ENCODE data around the gene ZSCAN16. TPM values are rescaled to one million over a fixed set of nuclear protein-coding genes. Genes with fewer than 3 reads are reported as not detected.

The ZSCAN16 gene
- total and polyA plus RNA-seq, 2 donors (not counting 1 experiment from before 2014, with no cell fraction given): 5.4 to 15.4 TPM

- ChIA-PET POLR2A (interaction anchor here (0.5 kb wide), 1 partner anchor 616 kb away, joined by 7 read pairs; no protein-coding TSS in a partner anchor), CTCF (interaction anchor here (1.5 kb wide), 1 partner anchor 16 kb away, joined by 4 read pairs; no protein-coding TSS in a partner anchor)
- Mint-ChIP-seq H3K9me3 (ENCODE audit: insufficient read depth) (peaks cover 24% of the 10 kb centered on the region), H3K27ac (no peak overlapping the region), H3K4me1 (peaks cover 2% of the 10 kb centered on the region), H3K4me3 (no peak overlapping the region), H3K27me3 (no peaks in the 10 kb centered on the region)
- H2AFZ ChIP-seq (ENCODE audit: insufficient read depth, low read depth, low read length, poor library complexity, severe bottlenecking): no peak overlapping the region
- no peak overlapping the region for H3K4me3 ChIP-seq (ENCODE audit: control extremely low read depth in 1 of 5, extremely low read depth in 1 of 5, insufficient read depth in 1 of 5, low read depth in 2 of 5, low read length in 4 of 5)
- H4K20me1 ChIP-seq (ENCODE audit: control insufficient read depth, insufficient read depth, low read length, poor library complexity, severe bottlenecking): no peaks in the 10 kb centered on the region
- no peaks in the 10 kb centered on the region for H3K79me2 ChIP-seq (ENCODE audit: control insufficient read depth, insufficient read depth, low read length)
- no peak for TF ChIP-seq CTCF (IDR thresholded peaks at IDR 0.05)
- intact Hi-C loops (cut with micrococcal nuclease): loop anchor here (10.0 kb wide), 1 partner anchor 274 kb away; a partner anchor contains a TSS
- ATAC-seq (ENCODE audit: low read depth) (no peak), DNase-seq (peak; percentile 45)
- no peak overlapping the region for H3K27ac ChIP-seq (ENCODE audit: low read length in 2 of 2)
- no peak overlapping the region for H3K9ac ChIP-seq (ENCODE audit: low read length)
- no peaks in the 10 kb centered on the region for H3K27me3 ChIP-seq (replicated peaks in 1 of 4; ENCODE audit: control extremely low read depth in 1 of 4, control insufficient read depth in 3 of 4, insufficient read depth in 4 of 4, low read length in 3 of 4)
- H3K36me3 ChIP-seq (replicated peaks in 1 of 2; ENCODE audit: control extremely low read depth in 1 of 2, control insufficient read depth in 1 of 2, extremely low read depth in 1 of 2, insufficient read depth in 2 of 2, low read length in 1 of 2): peaks cover 8 to 37% of the 10 kb centered on the region in 2 experiments
- peaks cover 7 to 36% (median 19%) of the 10 kb centered on the region in 3 donors for H3K9me3 ChIP-seq (ENCODE audit: control extremely low read depth in 1 of 3, control insufficient read depth in 2 of 3, insufficient read depth in 1 of 3, low read length in 2 of 3)
- no peak overlapping the region for H3K4me2 ChIP-seq (replicated peaks; ENCODE audit: low read depth, low read length, poor library complexity, severe bottlenecking)
- peaks cover 0 to 4% of the 10 kb centered on the region in 2 donors for H3K4me1 ChIP-seq (ENCODE audit: control insufficient read depth in 2 of 2, insufficient read depth in 2 of 2, low read length in 2 of 2)
- no CpG with 5 or more reads among the region's 5 CpGs for WGBS (ENCODE audit: insufficient coverage)
These were observed 35.4 kb upstream of the ZSCAN16 start for GRCh38 chr6:28089054-28089453.

- H3K4me3 Mint-ChIP-seq: peak overlapping the region; percentile 35
- H3K4me3 ChIP-seq (ENCODE audit: control extremely low read depth in 1 of 5, extremely low read depth in 1 of 5, insufficient read depth in 1 of 5, low read depth in 2 of 5, low read length in 4 of 5): peak overlapping the region in 2 of 5 experiments; percentile 6 to 37
- CTCF ChIA-PET: no interaction called here
These were observed 33.4 kb upstream of the ZSCAN16 start for GRCh38 chr6:28090917-28091586.

More at GRCh38 chr6:28090917-28091586, 33.4 kb upstream of the ZSCAN16 start:
- Mint-ChIP-seq H3K9me3 (ENCODE audit: insufficient read depth) (peaks cover 24% of the 10 kb centered on the region), H3K4me1 (peaks cover 2% of the 10 kb centered on the region), H3K27me3 (no peaks in the 10 kb centered on the region), H3K27ac (no peak overlapping the region)
- Histone ChIP-seq H3K36me3 (replicated peaks in 1 of 2; ENCODE audit: control extremely low read depth in 1 of 2, control insufficient read depth in 1 of 2, extremely low read depth in 1 of 2, insufficient read depth in 2 of 2, low read length in 1 of 2) (peaks cover 8 to 30% of the 10 kb centered on the region in 2 experiments), H2AFZ (ENCODE audit: insufficient read depth, low read depth, low read length, poor library complexity, severe bottlenecking) (no peak overlapping the region), H4K20me1 (ENCODE audit: control insufficient read depth, insufficient read depth, low read length, poor library complexity, severe bottlenecking) (no peaks in the 10 kb centered on the region), H3K4me1 (ENCODE audit: control insufficient read depth in 2 of 2, insufficient read depth in 2 of 2, low read length in 2 of 2) (peaks cover 0 to 4% of the 10 kb centered on the region in 2 donors), H3K4me2 (replicated peaks; ENCODE audit: low read depth, low read length, poor library complexity, severe bottlenecking) (peak overlapping the region; percentile 31), H3K9ac (ENCODE audit: low read length) (no peak overlapping the region), H3K27me3 (replicated peaks in 1 of 4; ENCODE audit: control extremely low read depth in 1 of 4, control insufficient read depth in 3 of 4, insufficient read depth in 4 of 4, low read length in 3 of 4) (no peaks in the 10 kb centered on the region), H3K27ac (ENCODE audit: low read length in 2 of 2) (no peak overlapping the region), H3K79me2 (ENCODE audit: control insufficient read depth, insufficient read depth, low read length) (no peaks in the 10 kb centered on the region), H3K9me3 (ENCODE audit: control extremely low read depth in 1 of 3, control insufficient read depth in 2 of 3, insufficient read depth in 1 of 3, low read length in 2 of 3) (peaks cover 7 to 36% (median 19%) of the 10 kb centered on the region in 3 donors)
- intact Hi-C loops (cut with micrococcal nuclease): no loop called here
- DNase-seq (no peak), ATAC-seq (ENCODE audit: low read depth) (no peak)
- 46% methylated on average over 22 of the region's 33 CpGs for WGBS (ENCODE audit: insufficient coverage)
- POLR2A ChIA-PET: no interaction called here
- TF ChIP-seq CTCF (IDR thresholded peaks at IDR 0.05) (no peak), EZH2 (IDR thresholded peaks at IDR 0.05; ENCODE audit: borderline replicate concordance, insufficient read depth, low read depth, low read length, poor library complexity, severe bottlenecking) (no peak)

Measured in B cell (primary cell).